ENCODE data around the gene CELF1. TPM values are rescaled to one million over a fixed set of nuclear protein-coding genes. Genes with fewer than 3 reads are reported as not detected.

Gene CELF1
- total and polyA plus RNA-seq, 2 experiments from 2014 or later = 124 to 233 TPM

DNA sequence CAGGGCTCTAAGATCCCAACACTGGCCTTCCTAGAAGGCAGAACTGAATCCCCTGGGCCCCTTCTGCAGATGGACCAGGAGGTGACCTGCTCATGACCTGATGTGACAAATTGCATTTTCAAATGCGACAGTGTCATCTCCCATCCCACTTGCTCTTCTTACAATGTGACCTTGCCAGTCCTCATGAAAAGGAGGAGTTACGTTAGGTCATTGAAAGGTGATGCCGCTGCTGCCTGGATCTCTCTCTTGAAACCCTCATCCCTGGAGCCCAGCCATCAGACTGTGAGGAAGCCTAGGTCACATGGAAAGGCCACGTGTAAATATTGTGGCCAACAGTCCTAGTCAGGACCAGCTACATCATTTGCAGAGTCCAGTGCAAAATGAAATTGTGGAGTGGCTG is 47.0 kb upstream of the CELF1 start:
- TF ChIP-seq CREB1 (CRISPR knock-in tag; IDR thresholded peaks at IDR 0.05; ENCODE audit: low read depth) (no peak), ZNF331 (CRISPR knock-in tag; IDR thresholded peaks at IDR 0.05; ENCODE audit: low read depth) (no peak), POLR2AphosphoS5 (IDR thresholded peaks at IDR 0.05; ENCODE audit: low read depth) (no peak), STAT1 (IDR thresholded peaks at IDR 0.05; ENCODE audit: unreplicated experiment) (no peak), ZNF114 (CRISPR knock-in tag; IDR thresholded peaks at IDR 0.05) (no peak), EZH2 (IDR thresholded peaks at IDR 0.05; ENCODE audit: low read depth, unreplicated experiment) (no peak), JUNB (IDR thresholded peaks at IDR 0.05; ENCODE audit: unreplicated experiment) (no peak), EZH2phosphoT487 (IDR thresholded peaks at IDR 0.05; ENCODE audit: unreplicated experiment) (no peak), NANOG (IDR thresholded peaks at IDR 0.05; ENCODE audit: borderline replicate concordance) (no peak)
- TF ChIP-seq, protein P1, sequence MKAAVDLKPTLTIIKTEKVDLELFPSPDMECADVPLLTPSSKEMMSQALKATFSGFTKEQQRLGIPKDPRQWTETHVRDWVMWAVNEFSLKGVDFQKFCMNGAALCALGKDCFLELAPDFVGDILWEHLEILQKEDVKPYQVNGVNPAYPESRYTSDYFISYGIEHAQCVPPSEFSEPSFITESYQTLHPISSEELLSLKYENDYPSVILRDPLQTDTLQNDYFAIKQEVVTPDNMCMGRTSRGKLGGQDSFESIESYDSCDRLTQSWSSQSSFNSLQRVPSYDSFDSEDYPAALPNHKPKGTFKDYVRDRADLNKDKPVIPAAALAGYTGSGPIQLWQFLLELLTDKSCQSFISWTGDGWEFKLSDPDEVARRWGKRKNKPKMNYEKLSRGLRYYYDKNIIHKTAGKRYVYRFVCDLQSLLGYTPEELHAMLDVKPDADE (IDR thresholded peaks at IDR 0.05) = no peak
- TF ChIP-seq, protein P2, sequence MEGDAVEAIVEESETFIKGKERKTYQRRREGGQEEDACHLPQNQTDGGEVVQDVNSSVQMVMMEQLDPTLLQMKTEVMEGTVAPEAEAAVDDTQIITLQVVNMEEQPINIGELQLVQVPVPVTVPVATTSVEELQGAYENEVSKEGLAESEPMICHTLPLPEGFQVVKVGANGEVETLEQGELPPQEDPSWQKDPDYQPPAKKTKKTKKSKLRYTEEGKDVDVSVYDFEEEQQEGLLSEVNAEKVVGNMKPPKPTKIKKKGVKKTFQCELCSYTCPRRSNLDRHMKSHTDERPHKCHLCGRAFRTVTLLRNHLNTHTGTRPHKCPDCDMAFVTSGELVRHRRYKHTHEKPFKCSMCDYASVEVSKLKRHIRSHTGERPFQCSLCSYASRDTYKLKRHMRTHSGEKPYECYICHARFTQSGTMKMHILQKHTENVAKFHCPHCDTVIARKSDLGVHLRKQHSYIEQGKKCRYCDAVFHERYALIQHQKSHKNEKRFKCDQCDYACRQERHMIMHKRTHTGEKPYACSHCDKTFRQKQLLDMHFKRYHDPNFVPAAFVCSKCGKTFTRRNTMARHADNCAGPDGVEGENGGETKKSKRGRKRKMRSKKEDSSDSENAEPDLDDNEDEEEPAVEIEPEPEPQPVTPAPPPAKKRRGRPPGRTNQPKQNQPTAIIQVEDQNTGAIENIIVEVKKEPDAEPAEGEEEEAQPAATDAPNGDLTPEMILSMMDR (conservative IDR thresholded peaks at IDR 0.05; ENCODE audit: low read depth in 2 of 2) = no peak
- TF ChIP-seq, protein P3, sequence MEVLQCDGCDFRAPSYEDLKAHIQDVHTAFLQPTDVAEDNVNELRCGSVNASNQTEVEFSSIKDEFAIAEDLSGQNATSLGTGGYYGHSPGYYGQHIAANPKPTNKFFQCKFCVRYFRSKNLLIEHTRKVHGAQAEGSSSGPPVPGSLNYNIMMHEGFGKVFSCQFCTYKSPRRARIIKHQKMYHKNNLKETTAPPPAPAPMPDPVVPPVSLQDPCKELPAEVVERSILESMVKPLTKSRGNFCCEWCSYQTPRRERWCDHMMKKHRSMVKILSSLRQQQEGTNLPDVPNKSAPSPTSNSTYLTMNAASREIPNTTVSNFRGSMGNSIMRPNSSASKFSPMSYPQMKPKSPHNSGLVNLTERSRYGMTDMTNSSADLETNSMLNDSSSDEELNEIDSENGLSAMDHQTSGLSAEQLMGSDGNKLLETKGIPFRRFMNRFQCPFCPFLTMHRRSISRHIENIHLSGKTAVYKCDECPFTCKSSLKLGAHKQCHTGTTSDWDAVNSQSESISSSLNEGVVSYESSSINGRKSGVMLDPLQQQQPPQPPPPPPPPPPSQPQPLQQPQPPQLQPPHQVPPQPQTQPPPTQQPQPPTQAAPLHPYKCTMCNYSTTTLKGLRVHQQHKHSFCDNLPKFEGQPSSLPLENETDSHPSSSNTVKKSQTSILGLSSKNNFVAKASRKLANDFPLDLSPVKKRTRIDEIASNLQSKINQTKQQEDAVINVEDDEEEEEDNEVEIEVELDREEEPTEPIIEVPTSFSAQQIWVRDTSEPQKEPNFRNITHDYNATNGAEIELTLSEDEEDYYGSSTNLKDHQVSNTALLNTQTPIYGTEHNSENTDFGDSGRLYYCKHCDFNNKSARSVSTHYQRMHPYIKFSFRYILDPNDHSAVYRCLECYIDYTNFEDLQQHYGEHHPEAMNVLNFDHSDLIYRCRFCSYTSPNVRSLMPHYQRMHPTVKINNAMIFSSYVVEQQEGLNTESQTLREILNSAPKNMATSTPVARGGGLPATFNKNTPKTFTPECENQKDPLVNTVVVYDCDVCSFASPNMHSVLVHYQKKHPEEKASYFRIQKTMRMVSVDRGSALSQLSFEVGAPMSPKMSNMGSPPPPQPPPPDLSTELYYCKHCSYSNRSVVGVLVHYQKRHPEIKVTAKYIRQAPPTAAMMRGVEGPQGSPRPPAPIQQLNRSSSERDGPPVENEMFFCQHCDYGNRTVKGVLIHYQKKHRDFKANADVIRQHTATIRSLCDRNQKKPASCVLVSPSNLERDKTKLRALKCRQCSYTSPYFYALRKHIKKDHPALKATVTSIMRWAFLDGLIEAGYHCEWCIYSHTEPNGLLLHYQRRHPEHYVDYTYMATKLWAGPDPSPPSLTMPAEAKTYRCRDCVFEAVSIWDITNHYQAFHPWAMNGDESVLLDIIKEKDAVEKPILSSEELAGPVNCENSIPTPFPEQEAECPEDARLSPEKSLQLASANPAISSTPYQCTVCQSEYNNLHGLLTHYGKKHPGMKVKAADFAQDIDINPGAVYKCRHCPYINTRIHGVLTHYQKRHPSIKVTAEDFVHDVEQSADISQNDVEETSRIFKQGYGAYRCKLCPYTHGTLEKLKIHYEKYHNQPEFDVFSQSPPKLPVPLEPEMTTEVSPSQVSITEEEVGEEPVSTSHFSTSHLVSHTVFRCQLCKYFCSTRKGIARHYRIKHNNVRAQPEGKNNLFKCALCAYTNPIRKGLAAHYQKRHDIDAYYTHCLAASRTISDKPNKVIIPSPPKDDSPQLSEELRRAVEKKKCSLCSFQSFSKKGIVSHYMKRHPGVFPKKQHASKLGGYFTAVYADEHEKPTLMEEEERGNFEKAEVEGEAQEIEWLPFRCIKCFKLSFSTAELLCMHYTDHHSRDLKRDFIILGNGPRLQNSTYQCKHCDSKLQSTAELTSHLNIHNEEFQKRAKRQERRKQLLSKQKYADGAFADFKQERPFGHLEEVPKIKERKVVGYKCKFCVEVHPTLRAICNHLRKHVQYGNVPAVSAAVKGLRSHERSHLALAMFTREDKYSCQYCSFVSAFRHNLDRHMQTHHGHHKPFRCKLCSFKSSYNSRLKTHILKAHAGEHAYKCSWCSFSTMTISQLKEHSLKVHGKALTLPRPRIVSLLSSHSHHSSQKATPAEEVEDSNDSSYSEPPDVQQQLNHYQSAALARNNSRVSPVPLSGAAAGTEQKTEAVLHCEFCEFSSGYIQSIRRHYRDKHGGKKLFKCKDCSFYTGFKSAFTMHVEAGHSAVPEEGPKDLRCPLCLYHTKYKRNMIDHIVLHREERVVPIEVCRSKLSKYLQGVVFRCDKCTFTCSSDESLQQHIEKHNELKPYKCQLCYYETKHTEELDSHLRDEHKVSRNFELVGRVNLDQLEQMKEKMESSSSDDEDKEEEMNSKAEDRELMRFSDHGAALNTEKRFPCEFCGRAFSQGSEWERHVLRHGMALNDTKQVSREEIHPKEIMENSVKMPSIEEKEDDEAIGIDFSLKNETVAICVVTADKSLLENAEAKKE (CRISPR knock-in tag; IDR thresholded peaks at IDR 0.05) = no peak
- TF ChIP-seq, protein P4, sequence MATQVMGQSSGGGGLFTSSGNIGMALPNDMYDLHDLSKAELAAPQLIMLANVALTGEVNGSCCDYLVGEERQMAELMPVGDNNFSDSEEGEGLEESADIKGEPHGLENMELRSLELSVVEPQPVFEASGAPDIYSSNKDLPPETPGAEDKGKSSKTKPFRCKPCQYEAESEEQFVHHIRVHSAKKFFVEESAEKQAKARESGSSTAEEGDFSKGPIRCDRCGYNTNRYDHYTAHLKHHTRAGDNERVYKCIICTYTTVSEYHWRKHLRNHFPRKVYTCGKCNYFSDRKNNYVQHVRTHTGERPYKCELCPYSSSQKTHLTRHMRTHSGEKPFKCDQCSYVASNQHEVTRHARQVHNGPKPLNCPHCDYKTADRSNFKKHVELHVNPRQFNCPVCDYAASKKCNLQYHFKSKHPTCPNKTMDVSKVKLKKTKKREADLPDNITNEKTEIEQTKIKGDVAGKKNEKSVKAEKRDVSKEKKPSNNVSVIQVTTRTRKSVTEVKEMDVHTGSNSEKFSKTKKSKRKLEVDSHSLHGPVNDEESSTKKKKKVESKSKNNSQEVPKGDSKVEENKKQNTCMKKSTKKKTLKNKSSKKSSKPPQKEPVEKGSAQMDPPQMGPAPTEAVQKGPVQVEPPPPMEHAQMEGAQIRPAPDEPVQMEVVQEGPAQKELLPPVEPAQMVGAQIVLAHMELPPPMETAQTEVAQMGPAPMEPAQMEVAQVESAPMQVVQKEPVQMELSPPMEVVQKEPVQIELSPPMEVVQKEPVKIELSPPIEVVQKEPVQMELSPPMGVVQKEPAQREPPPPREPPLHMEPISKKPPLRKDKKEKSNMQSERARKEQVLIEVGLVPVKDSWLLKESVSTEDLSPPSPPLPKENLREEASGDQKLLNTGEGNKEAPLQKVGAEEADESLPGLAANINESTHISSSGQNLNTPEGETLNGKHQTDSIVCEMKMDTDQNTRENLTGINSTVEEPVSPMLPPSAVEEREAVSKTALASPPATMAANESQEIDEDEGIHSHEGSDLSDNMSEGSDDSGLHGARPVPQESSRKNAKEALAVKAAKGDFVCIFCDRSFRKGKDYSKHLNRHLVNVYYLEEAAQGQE (IDR thresholded peaks at IDR 0.05; ENCODE audit: unreplicated experiment) = no peak
- H3K27me3 Mint-ChIP-seq (ENCODE audit: insufficient read depth, low read depth, poor library complexity) = peaks cover 7% of the 10 kb centered on the region
- Histone ChIP-seq H3K4me3 (no peak overlapping the region), H3K9me2 (ENCODE audit: insufficient read depth) (no peaks in the 10 kb centered on the region), H3F3A (replicated peaks; ENCODE audit: low read depth) (no peaks in the 10 kb centered on the region), H3K79me2 (replicated peaks; ENCODE audit: insufficient read depth) (no peaks in the 10 kb centered on the region), H4K20me1 (replicated peaks; ENCODE audit: insufficient read depth) (no peaks in the 10 kb centered on the region), H3K27me3 (ENCODE audit: insufficient read depth) (peaks cover 12% of the 10 kb centered on the region), H2AFZ (no peak overlapping the region), H3K4me1 (ENCODE audit: insufficient read depth) (no peaks in the 10 kb centered on the region), H3K27ac (ENCODE audit: low read depth) (no peak overlapping the region), H3K36me3 (ENCODE audit: insufficient read depth) (no peaks in the 10 kb centered on the region), H3K4me2 (no peak overlapping the region)
- DNase-seq (ENCODE audit: low spot score) (no peak), ATAC-seq (no peak)
- H3K4me1 Mint-ChIP-seq = peaks cover 6% of the 10 kb centered on the region; the same call in 2 of the 3 replicates
- no peaks in the 10 kb centered on the region for H3K9me3 Mint-ChIP-seq
- no peak overlapping the region for H3K27ac Mint-ChIP-seq
- H3K36me3 Mint-ChIP-seq (ENCODE audit: low read depth) = no peaks in the 10 kb centered on the region
- H3K4me3 Mint-ChIP-seq = no peak overlapping the region

All from GM23338 (cell line).